NOMO-1 (cell line): ENCODE measurements around the gene HSD3B7.
"Not testable (repeated sequence)": the region's sequence is repeated elsewhere in the genome, so short reads cannot be mapped to it uniquely, and the experiment has no call there.

ENCODE experiments used
- DNase-seq, 2 experiments: peaks; one replicate each; lab custom pipeline; 2025; ENCODE audit not compliant: unreplicated experiment in 2 of 2; lab: John Stamatoyannopoulos, UW

The HSD3B7 gene

DNA sequence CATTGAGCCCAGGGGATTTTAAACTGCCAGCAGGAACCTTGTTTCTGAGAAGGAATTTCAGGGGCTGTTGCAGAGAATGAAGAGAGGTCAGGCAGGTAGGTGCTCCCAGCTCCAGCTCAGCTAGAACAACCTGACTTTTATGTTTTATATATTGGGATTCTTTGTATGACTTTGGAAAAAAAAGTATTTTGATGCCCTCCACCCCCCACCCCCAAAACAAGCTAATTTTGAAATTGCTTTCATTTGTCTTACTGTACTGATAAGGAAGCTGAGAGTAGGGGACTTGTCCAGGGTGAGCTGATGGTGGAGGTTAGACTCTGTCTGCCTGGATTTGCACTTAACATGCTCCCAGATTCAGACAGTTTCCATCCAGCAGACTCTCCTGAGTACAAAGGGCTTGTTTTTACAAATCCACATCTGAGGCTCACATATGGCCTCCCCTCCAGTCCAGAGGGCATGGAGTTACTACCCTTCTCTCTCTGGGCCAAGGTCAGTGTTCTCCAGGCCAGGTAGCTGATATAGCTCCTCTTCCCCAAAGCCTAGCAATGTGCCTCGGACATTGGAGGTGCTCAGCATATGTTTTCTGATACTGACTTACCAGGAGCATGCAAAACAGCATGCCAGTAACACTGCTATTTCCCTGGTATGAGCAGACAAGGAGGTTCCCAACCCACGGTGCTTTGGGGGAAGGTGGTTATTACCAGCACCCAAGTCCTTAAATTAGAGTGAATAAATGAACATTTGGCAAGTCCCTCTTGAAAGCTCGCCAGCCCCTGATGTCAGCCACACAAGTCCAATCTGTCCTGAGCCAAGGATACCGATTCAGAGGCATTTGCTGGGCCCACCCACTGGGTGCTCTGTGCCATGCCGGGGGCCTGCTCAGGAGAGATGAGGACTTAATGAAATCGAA lies 14.1 kb downstream of the HSD3B7 start:
- no peak for DNase-seq

DNA sequence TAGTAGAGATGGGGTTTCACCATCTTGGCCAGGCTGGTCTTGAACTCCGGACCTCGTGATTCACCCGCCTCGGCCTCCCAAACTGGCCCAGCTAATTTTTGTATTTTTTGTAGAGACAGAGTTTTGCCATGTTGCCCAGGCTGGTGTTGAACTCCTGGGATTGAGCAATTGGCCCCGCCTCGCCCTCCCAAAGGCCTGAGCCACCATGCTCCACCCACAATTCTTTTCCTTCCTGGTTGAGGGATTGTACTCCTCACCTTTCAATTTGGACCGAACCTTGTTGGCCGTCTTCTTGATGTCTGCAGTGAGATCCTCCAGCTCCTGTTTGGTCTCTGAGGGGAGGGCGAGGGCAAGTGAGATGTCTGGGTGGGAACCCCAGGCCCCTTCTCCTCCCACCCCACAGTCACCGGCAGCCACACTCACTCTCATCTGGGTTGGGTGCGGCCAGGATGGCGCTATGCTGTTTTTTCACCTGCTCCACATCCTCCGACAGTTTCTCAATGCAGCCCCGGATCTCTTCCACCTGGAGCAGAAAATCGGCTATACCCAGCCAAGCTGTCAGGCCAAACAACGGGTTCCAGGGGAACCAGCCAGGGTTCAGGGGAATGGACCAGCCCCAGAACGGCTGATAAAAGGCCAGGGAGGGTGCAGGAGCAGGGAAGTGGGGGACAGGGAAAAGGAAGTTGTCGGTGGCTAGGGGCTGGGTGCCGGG lies 15.8 kb downstream of the HSD3B7 start:
- peak in 1 of 2 experiments; percentile 5 for DNase-seq

DNA sequence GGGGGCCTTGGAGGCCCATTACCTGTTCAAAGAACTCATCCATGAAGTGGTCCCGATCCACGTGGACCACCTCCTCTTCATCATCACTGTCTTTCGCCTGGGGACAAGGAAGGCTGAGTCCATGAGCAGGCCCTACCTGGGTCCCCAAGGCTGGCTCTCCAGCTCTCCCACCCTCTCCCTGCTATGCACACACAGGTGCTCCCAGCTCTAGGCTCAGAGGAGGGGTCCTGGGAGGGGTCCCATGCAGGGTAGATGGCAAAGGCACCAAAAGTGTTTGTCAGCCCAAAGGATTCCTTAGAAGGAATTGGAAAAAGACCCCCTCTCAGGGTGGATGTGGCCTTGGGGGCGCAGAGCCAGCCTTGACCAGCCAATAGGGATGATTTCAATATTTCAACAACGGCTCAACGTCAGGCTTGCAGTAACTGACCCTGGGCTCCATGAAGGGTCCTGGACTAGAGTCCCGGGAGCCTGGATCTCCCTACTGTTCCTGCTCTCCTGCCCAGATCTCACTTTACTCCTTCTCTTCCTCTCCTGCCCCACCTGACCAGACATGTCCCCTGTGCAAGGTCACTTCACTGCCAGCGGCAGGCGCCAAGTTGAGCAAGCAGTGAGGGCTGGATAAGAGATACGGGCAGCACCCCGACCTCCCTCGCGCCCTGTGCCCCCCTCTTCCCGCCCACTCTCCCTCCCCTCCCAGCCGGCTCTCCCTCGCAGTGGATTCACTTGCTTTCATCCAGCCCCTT lies 16.7 kb downstream of the HSD3B7 start:
- no peak for DNase-seq

DNA sequence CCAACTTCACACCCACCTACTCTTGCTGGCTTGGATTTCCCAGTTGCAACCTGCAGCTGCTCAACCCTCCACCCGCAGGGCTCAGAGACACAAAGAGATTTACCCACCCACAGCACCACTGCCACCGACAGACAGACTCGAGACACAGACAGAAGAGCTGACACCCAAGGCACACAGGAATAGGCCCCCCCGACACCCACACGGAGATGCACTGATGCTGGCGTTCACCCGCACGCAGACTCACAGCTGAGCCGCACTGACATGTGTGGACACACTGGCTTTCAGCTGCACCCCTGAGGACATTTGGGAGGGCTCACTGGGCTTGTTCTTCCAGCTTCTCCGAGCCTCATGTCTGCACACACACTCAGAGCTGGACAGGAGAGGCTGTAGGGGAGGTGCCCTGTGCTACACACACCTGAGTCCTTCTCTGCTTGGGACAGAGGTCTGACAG lies 17.3 kb downstream of the HSD3B7 start:
- DNase-seq = no peak

DNA sequence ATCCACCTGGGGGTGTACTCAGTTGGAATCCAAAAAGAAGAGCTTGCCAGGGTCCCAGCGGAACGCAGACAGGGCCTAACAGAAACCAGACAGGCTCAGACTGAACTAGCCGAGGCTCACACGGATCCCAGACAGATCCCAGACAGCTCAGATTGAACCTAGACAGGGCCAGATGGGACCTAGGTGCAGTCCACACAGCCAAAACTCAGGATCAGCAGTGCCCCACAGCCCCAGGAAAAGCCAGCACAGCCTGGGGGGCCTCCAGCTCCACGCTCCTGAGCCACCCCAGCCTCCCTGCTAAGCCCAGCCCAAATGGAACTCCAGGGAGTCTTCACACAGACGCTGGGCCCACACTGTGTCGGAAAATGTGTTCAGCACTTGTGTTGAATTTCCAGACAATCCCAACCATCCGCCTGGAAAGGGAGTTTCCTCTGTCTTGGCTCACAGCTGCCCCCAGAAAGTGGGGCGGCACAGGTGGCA lies 17.9 kb downstream of the HSD3B7 start:
- DNase-seq = no peak

DNA sequence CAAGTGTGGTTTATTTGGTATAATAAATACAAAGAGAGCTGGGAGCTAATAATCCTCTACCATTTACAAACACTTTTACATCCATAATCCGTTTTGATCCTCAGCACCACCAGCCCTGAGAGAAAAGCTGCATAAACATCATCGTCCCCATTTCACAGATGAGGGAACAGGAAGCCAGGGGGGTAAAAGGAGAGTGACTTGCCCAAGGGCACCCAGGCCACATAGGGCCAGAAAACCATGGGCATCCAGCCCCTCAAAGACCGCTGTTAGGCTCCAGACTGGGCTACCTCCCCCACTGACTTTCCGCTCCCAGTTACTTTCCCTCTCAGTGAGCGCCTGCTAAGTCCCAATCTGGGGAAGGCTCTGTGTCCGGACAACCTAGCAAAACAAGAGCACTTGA lies 18.7 kb downstream of the HSD3B7 start:
- DNase-seq = no peak

DNA sequence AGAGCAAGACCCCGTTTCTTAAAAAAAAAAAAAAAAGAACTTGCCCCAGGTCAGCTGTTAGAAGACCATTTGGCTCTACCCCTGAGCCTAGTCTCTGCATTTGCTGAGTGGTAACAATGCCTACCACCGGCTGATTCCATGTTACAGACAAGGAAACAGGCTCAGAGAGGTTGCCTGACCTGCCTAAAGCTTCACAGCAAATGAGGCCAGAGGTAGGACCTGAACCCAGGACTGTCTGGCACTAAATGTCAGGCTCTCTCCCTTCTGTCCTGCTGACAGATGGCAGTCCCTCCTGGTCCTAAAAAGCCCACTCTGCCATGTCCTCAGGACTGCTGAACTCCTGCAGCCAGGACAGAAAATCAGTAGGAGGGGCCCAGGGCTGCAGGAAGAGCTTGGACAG lies 19.7 kb downstream of the HSD3B7 start:
- DNase-seq = no peak

DNA sequence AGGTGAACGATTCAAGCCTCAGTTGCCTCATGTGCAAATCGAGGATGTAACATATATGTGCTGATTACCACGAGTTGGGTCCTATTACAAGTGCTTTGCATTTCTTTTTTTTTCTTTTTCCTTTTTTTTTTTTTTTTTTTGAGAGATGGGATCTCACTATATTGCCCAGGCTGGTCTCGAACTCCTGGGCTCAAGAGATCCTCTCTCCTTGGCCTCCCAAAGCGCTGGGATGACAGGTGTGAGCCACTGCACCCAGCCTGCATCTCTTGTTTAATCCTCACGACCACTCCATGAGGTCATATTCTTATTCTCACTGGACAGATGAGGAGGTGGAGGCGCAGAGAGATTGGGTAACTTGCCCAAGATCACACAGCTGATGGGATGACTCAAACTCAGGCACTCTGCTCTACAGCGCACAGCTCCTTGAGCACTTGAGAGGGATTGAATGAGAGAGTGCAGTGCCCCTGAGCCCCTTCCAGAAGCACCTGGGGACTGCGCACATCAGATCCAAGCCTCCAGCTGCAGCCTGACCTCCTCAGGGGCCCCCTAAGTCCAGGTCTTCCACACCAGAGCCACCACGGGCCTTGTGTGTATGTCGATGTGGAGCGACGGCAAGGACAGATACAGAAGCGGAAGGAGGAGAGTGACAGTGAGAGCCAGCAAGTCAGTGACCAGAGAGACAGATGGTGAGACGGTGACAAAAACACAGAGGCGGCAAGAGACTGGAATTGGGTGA lies 20.5 kb downstream of the HSD3B7 start:
- DNase-seq = no peak

DNA sequence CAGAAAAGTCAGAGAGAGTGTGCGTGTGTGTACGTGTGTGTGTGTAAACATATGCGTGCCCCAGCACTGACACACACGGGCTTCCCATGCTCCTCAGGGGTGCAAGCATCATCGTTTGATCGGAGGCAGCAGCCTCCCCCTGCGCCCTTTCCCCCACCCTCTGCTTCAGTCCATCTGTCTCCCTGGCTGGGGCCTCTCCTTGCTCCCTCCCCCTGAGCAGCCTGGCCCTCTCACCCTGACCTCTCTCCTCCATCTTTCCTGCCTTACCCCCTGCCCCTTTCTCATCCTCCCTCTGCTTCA lies 21.0 kb downstream of the HSD3B7 start:
- no peak for DNase-seq

DNA sequence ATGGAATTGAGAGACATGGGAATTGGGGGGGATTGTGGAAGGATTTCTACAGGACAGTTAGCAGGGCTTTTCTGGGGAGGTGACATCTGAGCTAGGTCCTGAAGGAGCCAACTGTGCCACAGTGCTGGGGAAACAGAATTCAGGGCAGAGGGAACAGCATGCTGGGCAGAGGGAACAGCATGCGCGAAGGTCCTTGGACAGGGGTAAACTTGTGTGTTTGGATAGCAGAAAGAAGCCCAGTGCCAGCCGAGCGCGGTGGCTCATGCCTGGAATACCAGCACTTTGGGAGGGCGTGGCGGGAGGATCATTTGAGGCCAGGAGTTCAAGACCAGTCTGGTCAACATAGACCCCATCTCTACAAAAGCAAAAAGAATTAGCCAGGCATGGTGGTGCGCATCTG lies 21.6 kb downstream of the HSD3B7 start:
- DNase-seq = no peak

DNA sequence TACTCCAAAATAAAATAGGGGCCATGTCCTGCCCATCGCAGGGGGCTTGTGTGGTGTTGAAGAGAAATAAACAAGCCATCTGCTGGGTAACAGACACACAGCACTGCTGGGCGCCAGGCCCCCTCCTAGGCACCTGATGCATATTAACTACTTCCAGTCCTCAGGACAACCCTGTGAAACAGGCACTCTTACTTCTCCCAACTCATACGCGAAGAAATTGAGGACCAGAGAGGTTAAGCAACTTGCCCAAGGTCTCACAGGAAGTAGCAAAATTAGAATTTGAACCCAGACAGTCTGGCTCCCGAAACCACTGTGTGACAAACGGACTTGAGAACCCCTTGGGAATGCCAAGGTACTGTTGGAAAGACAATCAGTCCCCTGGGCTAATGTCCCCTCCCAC lies 22.7 kb downstream of the HSD3B7 start:
- DNase-seq = no peak

DNA sequence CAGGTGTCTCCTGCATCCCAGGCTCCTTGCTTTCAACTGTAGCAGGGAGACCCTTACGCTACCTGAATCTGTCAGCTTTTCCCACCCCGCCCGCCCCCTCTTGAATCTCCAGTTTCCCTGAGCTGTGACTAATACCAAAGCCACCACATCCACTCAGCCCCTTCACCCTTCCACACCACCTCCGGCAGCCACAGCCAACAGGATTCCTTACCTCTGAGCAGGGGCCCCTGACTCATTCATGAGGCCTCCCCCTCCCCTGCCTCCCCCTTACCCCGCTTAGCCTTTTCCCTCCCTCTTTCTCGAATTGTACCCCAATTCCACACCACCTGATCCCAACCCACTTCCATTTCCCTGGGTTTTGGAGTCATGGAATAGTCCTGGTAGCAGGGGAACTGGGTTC lies 23.1 kb downstream of the HSD3B7 start:
- DNase-seq = no peak

DNA sequence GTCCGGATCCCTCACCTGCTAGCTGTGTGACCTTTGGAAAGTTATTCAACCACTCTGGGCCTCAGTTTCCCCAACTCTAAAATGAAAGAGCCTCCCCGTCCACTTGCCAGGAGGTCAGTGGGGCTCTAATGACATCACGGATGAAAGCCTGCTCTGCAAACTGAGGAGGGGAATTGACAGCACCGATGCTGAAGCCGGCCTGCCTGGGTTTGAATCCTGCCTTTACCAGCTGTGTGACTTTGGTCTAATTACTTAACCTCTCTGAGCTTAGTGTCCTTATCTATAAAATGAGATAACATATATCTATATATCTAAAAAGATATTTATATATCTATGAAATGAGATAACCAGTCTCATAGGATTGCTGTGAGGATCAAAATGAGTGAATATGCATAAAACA lies 23.5 kb downstream of the HSD3B7 start:
- no peak for DNase-seq

DNA sequence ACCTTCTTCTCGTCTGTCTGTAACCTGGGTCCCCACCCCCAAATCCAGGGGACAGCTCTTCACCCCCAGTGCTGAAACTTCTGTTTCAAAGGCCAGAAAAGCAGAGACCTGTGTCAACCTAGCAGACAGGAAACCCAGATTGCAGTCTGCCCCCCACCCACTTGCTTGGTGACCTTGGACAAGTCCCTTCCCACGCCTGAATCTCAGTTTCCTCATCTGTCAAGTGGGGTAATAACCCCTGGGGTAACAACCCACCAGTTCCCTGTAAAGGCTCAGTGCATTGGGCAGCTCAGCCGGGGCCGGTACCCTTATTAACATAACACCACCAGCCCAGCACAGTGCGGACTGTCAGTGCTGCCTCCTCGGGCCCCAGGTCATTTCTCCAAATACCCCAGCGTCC lies 24.1 kb downstream of the HSD3B7 start:
- DNase-seq = no peak

DNA sequence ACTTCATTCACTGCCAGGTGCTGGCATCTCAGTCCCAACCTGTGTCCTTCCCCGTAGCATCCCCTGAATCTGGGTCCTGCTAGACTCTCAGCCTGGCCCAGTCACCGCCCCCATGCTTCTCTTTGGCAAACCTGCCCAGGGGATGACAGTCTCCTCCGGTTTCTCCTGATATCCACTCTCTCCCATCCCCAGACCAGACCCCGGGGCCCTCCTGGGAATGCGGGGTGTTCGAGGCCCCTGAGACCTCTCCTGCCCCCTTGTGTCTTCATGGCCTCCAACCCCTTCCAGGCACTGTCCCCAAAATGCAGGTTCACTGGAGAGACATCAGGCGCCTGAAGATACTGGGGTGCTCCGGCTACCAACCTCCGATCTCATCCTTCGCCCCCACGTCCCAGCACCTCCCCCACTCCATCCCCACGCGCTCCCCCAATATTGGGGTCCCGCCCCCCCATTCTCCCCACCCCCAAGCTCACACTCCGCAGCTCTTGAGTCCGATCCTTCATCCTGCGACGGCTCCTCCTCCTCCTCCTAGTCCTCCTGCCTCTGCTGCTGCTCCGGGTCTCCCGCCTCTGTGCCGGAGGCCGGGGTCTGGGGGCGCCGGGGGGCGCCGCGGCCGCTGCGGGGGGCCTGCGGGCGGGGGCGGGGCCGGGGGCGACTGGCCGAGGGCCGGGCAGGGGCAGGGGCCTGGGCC lies 25.0 kb downstream of the HSD3B7 start:
- no peak for DNase-seq

DNA sequence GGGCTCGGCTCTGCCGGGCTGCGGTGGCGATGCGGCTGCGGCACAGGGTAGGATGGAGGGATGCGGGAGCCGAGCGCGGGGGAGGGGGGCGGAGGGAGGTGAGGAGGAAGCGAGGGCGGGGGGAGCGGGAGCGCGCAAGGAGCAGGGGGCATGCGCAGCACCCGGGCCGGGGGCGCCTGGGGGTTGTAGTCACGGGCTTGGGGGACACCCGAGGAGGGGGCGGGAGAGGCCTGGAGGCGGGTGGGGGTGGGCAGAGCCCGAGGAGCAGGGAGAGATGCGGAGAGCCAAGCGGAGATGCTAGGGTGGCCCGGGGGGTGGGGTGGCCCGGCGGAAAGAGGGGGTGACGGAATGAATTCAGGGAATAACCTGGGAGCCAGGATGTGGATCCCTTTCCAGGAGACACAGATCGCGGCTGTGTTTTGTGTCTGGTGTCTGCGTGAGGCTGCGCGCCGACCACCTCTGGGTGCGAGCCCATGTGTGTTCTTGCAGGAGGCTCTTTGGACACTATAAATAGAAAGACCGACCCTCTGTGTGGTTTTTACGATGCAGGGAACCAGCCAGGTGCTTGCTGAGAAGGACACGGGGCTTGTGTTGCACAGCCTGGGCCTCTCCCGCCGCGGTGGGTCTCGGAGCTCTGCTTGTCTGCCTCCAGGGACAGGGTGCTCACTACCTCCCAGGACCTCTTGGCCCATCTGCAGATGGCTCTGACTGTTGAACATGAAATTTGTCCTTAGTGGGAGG lies 25.7 kb downstream of the HSD3B7 start, which contains the start of gene STX1B:
STX1B (minus strand) TSS at position 54 of the 741 bp plus-strand sequence. CDS start 242 bp downstream, outside the sequence.
- DNase-seq = no peak

DNA sequence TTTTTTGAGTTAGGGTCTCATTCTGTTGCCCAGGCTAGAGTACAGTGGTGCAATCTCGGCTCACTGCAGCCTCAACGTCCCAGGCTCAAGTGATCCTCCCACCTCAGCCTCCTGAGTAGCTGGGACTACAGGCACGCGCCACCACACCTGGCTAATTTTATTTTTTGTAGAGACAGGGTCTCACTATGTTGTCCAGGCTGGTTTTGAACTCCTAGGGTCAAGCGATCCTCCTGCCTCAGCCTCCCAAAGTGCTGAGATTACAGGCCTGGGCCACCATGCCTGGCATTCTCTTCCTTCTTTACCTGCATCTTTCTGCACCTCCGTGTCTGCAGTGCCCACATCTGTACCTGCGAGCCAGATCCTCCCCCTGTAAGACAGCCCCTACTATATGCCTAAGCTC lies 26.8 kb downstream of the HSD3B7 start:
- DNase-seq = not testable (repeated sequence)

DNA sequence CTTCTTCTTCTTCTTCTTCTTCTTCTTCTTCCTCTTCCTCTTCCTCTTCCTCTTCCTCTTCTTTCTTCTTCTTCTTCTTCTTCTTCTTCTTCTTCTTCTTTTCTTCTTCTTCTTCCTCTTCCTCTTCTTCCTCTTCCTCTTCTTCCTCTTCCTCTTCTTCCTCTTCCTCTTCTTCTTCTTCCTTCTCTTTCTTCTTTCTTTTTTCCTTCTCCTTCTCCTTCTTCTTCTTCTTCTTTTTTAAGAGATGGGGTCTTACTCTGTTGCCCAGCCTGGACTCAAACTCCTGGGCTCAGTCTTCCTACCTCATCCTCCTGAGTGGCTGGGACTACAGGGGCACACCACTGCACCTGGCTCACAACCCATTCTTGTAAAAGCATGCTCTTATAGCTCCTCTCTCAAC lies 28.3 kb downstream of the HSD3B7 start:
- not testable (repeated sequence) for DNase-seq

DNA sequence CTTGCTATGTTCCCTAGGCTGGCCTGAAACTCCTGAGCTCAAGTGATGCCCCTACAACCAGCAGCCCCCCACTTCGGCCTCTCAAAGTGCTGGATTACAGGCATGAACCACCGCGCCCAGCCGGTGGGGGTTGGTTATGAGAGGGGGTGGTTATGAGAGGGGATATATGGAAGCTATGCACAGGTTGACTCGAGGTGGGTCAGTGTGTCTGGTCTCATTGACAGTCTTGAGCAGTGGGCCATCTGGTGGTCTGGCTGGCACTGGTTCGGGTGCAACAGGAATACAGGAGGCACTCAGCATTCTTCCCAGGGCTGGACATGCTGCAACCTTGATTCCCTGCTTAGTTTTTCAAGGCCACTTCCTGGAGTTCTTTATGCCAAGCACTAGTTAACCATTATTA lies 31.0 kb downstream of the HSD3B7 start:
- no peak for DNase-seq
